HCT116 (cell line): Measurements from ENCODE around the gene FRRS1L.

Experiments used
- EZH2 ChIP-seq: fragments of 200-600 bp; sonication (generic); IDR thresholded peaks from 2 replicates; pipeline ENCODE4 v1.6.1; 2017; ENCODE audit warnings: antibody characterized with exemption, mixed run types
- EZH2phosphoT487 ChIP-seq: fragments of 200-600 bp; IDR thresholded peaks from 2 replicates; pipeline ENCODE4 v1.6.1; 2018; ENCODE audit warnings: antibody characterized with exemption, borderline replicate concordance
- FOSL1 ChIP-seq: IDR thresholded peaks from 2 replicates; pipeline ENCODE4 v1.6.1; 2012; ENCODE audit warnings: low read depth
- POLR2A ChIP-seq: IDR thresholded peaks from 2 replicates; pipeline ENCODE4 v1.7.0; 2011; ENCODE audit warnings: borderline replicate concordance; ENCODE audit not compliant: insufficient read depth, insufficient read length; ENCODE audit errors: extremely low read depth
- SIN3A ChIP-seq: IDR thresholded peaks from 2 replicates; pipeline ENCODE4 v1.6.1; 2012; ENCODE audit warnings: low read depth
- ZFX ChIP-seq: fragments of 450-650 bp; IDR thresholded peaks from 2 replicates; pipeline ENCODE4 v1.6.1; 2017
- ZNF274 ChIP-seq: fragments of 200-500 bp; sonication (Bioruptor generic); IDR thresholded peaks from 2 replicates; pipeline ENCODE4 v1.6.1; 2014; ENCODE audit warnings: mild to moderate bottlenecking, low read depth, low read length, inconsistent platforms
- TF ChIP-seq, protein P1 (sequence below), 3 experiments: fragments of 200-600 bp in 1 of 3; sonication (generic) in 1 of 3; IDR thresholded peaks in 2 of 3; conservative IDR thresholded peaks in 1 of 3; 2 replicates each; pipeline ENCODE4 v1.5.1; 2012 to 2017; ENCODE audit warnings: low read depth in 2 of 3, low read length in 2 of 3, antibody characterized with exemption in 1 of 3, borderline replicate concordance in 1 of 3, control low read depth in 1 of 3, mild to moderate bottlenecking in 1 of 3, mixed read lengths in 1 of 3, mixed run types in 1 of 3, moderate library complexity in 1 of 3; ENCODE audit not compliant: insufficient read depth in 1 of 3
- TF ChIP-seq, protein P2 (sequence below): IDR thresholded peaks from 2 replicates; pipeline ENCODE4 v1.6.1; 2012
- TF ChIP-seq, protein P3 (sequence below): IDR thresholded peaks from 2 replicates; pipeline ENCODE4 v1.6.1; 2012; ENCODE audit warnings: low read depth
- TF ChIP-seq, protein P4 (sequence below): IDR thresholded peaks from 2 replicates; pipeline ENCODE4 v1.6.1; 2011; ENCODE audit warnings: mild to moderate bottlenecking, low read length, moderate library complexity; ENCODE audit not compliant: insufficient replicate concordance; ENCODE audit errors: extremely low read depth

DNA sequence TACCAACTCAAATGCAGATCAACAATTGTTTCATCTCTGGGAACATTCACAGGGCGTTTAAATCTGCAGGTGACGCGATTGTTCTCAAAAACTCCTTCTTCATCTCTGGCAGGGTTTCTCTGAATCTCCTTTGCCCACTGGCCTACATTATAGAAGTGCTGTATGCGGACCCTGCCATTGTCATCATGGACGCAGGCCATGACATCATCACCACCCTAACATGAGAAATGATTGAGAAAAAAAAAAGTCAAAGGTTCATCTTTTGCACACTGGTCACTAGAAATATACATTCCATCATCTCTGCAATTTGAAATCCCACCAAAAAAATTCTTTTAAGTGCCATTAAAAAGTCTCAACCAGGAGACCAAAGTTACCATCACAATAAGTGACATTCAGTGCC is 25.7 kb downstream of the FRRS1L start:
- TF ChIP-seq, protein P1, sequence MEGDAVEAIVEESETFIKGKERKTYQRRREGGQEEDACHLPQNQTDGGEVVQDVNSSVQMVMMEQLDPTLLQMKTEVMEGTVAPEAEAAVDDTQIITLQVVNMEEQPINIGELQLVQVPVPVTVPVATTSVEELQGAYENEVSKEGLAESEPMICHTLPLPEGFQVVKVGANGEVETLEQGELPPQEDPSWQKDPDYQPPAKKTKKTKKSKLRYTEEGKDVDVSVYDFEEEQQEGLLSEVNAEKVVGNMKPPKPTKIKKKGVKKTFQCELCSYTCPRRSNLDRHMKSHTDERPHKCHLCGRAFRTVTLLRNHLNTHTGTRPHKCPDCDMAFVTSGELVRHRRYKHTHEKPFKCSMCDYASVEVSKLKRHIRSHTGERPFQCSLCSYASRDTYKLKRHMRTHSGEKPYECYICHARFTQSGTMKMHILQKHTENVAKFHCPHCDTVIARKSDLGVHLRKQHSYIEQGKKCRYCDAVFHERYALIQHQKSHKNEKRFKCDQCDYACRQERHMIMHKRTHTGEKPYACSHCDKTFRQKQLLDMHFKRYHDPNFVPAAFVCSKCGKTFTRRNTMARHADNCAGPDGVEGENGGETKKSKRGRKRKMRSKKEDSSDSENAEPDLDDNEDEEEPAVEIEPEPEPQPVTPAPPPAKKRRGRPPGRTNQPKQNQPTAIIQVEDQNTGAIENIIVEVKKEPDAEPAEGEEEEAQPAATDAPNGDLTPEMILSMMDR (IDR thresholded peaks at IDR 0.05 in 2 of 3, conservative IDR thresholded peaks at IDR 0.05 in 1 of 3; ENCODE audit: borderline replicate concordance in 1 of 3, insufficient read depth in 1 of 3, low read depth in 2 of 3, low read length in 2 of 3), result no peak
- TF ChIP-seq SIN3A (no peak), ZFX (no peak), POLR2A (no peak), EZH2phosphoT487 (no peak), FOSL1 (no peak), EZH2 (no peak), ZNF274 (no peak)
- TF ChIP-seq, protein P2, sequence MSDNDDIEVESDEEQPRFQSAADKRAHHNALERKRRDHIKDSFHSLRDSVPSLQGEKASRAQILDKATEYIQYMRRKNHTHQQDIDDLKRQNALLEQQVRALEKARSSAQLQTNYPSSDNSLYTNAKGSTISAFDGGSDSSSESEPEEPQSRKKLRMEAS, result no peak
- TF ChIP-seq, protein P3, sequence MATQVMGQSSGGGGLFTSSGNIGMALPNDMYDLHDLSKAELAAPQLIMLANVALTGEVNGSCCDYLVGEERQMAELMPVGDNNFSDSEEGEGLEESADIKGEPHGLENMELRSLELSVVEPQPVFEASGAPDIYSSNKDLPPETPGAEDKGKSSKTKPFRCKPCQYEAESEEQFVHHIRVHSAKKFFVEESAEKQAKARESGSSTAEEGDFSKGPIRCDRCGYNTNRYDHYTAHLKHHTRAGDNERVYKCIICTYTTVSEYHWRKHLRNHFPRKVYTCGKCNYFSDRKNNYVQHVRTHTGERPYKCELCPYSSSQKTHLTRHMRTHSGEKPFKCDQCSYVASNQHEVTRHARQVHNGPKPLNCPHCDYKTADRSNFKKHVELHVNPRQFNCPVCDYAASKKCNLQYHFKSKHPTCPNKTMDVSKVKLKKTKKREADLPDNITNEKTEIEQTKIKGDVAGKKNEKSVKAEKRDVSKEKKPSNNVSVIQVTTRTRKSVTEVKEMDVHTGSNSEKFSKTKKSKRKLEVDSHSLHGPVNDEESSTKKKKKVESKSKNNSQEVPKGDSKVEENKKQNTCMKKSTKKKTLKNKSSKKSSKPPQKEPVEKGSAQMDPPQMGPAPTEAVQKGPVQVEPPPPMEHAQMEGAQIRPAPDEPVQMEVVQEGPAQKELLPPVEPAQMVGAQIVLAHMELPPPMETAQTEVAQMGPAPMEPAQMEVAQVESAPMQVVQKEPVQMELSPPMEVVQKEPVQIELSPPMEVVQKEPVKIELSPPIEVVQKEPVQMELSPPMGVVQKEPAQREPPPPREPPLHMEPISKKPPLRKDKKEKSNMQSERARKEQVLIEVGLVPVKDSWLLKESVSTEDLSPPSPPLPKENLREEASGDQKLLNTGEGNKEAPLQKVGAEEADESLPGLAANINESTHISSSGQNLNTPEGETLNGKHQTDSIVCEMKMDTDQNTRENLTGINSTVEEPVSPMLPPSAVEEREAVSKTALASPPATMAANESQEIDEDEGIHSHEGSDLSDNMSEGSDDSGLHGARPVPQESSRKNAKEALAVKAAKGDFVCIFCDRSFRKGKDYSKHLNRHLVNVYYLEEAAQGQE, result no peak
- TF ChIP-seq, protein P4, sequence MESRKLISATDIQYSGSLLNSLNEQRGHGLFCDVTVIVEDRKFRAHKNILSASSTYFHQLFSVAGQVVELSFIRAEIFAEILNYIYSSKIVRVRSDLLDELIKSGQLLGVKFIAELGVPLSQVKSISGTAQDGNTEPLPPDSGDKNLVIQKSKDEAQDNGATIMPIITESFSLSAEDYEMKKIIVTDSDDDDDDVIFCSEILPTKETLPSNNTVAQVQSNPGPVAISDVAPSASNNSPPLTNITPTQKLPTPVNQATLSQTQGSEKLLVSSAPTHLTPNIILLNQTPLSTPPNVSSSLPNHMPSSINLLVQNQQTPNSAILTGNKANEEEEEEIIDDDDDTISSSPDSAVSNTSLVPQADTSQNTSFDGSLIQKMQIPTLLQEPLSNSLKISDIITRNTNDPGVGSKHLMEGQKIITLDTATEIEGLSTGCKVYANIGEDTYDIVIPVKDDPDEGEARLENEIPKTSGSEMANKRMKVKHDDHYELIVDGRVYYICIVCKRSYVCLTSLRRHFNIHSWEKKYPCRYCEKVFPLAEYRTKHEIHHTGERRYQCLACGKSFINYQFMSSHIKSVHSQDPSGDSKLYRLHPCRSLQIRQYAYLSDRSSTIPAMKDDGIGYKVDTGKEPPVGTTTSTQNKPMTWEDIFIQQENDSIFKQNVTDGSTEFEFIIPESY, result no peak
